ENCODE measurements around the gene MACROD2. TPM values are rescaled to one million over a fixed set of nuclear protein-coding genes. Genes with fewer than 3 reads are reported as not detected.

Gene MACROD2
- polyA plus RNA-seq, 2 of the 4 experiments (the other 2 are of a cell fraction): 0.96 to 1.3 TPM

GRCh38 chr20:15867899-15868298 is 1872.6 kb downstream of the MACROD2 start:
- no peaks in the 10 kb centered on the region for H3K4me1 ChIP-seq
- H3K9me3 ChIP-seq: peaks cover 5% of the 10 kb centered on the region; the same call in 1 of the 3 replicates
- no peak overlapping the region for H3K4me2 ChIP-seq
- ChIA-PET CTCF (no interaction called here), POLR2A (no interaction called here)
- FAIRE-seq: no peak
- no peak for ATAC-seq
- TF ChIP-seq TP53 (CRISPR knock-in tag; IDR thresholded peaks at IDR 0.05) (no peak), REST (IDR thresholded peaks at IDR 0.05) (no peak), RAD21 (conservative IDR thresholded peaks at IDR 0.05 in 1 of 2, IDR thresholded peaks at IDR 0.05 in 1 of 2) (peak in 1 of 2 experiments; percentile 23; a peak in 1 of 5 replicates)
- TF ChIP-seq, protein P1, sequence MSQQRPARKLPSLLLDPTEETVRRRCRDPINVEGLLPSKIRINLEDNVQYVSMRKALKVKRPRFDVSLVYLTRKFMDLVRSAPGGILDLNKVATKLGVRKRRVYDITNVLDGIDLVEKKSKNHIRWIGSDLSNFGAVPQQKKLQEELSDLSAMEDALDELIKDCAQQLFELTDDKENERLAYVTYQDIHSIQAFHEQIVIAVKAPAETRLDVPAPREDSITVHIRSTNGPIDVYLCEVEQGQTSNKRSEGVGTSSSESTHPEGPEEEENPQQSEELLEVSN (IDR thresholded peaks at IDR 0.05; ENCODE audit: borderline replicate concordance, low read depth): no peak
- WGBS (ENCODE audit: missing lambda C conversion rate): 13% methylated on average over 4 of the region's 4 CpGs
- H3K4me3 ChIP-seq: no peak overlapping the region
- peak in 1 of 2 experiments; percentile 2 for DNase-seq (ENCODE audit: low read depth in 1 of 2, low spot score in 1 of 2)
- no peak overlapping the region for H3K27ac ChIP-seq

DNA sequence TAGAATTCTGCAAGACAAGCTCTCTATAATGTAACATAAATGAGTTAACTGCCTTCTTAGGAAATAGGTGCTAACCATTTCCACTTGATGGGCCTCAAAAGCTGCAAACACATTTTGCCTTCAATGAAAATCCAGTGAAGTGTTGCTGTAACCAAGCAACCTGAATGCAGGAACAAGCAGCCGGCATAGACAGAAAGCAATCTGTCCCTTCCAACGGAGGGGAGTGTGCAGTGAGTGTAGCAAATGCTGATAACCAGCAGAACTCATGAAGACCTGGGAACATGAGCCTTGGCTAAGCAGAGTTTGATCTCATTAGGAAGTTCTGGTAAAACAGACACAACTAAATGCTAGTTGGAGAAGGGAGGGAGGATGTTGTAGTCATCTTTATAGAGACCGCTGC is 1880.1 kb downstream of the MACROD2 start:
- Histone ChIP-seq H3K4me2 (no peak overlapping the region), H3K9me3 (0 out of 3 replicates have a peak, but pooled peaks cover 6% of the 10 kb centered on the region), H3K4me3 (no peak overlapping the region), H3K27ac (no peak overlapping the region), H3K4me1 (no peaks in the 10 kb centered on the region)
- ATAC-seq: no peak
- no peak for FAIRE-seq
- no peak for DNase-seq (ENCODE audit: low read depth in 1 of 2, low spot score in 1 of 2)
- WGBS (ENCODE audit: missing lambda C conversion rate): 44% methylated on average over 3 of the region's 3 CpGs
- no peak for TF ChIP-seq EHMT2 (IDR thresholded peaks at IDR 0.05; ENCODE audit: low read depth)
- TF ChIP-seq ZFP36 (IDR thresholded peaks at IDR 0.05; ENCODE audit: borderline replicate concordance, partially characterized antibody): no peak
- no peak for TF ChIP-seq HEYL (CRISPR knock-in tag; IDR thresholded peaks at IDR 0.05)
- no peak for TF ChIP-seq FOXS1 (CRISPR knock-in tag; IDR thresholded peaks at IDR 0.05)
- no peak for TF ChIP-seq CHD2 (IDR thresholded peaks at IDR 0.05; ENCODE audit: low read length, partially characterized antibody)
- TF ChIP-seq HDAC2 (IDR thresholded peaks at IDR 0.05): no peak
- no peak for TF ChIP-seq JUNB (IDR thresholded peaks at IDR 0.05)
- TF ChIP-seq HOXB5 (CRISPR knock-in tag; IDR thresholded peaks at IDR 0.05): no peak
- no peak for TF ChIP-seq MAFK (IDR thresholded peaks at IDR 0.05; ENCODE audit: partially characterized antibody)
- TF ChIP-seq, protein P1 (IDR thresholded peaks at IDR 0.05; ENCODE audit: borderline replicate concordance, low read depth): no peak
- no peak for TF ChIP-seq ATOH8 (CRISPR knock-in tag; IDR thresholded peaks at IDR 0.05; ENCODE audit: low read depth)
- TF ChIP-seq ZNF302 (CRISPR knock-in tag; IDR thresholded peaks at IDR 0.05): no peak
- TF ChIP-seq FOSB (CRISPR knock-in tag; IDR thresholded peaks at IDR 0.05): no peak
- TF ChIP-seq CHD4 (IDR thresholded peaks at IDR 0.05; ENCODE audit: borderline replicate concordance): no peak
- no peak for TF ChIP-seq GATA3 (IDR thresholded peaks at IDR 0.05; ENCODE audit: borderline replicate concordance)
- TF ChIP-seq NPAS2 (CRISPR knock-in tag; IDR thresholded peaks at IDR 0.05; ENCODE audit: borderline replicate concordance): no peak
- TF ChIP-seq MYC (IDR thresholded peaks at IDR 0.05; ENCODE audit: borderline replicate concordance, low read length): no peak
- TF ChIP-seq REST (IDR thresholded peaks at IDR 0.05): no peak
- TF ChIP-seq, protein P2, sequence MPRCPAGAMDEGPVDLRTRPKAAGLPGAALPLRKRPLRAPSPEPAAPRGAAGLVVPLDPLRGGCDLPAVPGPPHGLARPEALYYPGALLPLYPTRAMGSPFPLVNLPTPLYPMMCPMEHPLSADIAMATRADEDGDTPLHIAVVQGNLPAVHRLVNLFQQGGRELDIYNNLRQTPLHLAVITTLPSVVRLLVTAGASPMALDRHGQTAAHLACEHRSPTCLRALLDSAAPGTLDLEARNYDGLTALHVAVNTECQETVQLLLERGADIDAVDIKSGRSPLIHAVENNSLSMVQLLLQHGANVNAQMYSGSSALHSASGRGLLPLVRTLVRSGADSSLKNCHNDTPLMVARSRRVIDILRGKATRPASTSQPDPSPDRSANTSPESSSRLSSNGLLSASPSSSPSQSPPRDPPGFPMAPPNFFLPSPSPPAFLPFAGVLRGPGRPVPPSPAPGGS (IDR thresholded peaks at IDR 0.05): no peak
- POLR2A ChIA-PET: no interaction called here
- CTCF ChIA-PET: no interaction called here

Measured in A549 (cell line).